Endodermal cell (in vitro differentiated cells): Measurements from ENCODE around the gene CCDC169. TPM values are rescaled to one million over a fixed set of nuclear protein-coding genes. Genes with fewer than 3 reads are reported as not detected.

Experiments used
- DNase-seq: peaks from one replicate; pipeline ENCODE4 v3.0.0-alpha.2; 2017
- H3K27ac ChIP-seq: 2 replicates; pipeline ENCODE4 v1.5.1; 2013; ENCODE audit warnings: mild to moderate bottlenecking, low read depth, low read length, moderate library complexity
- H3K27me3 ChIP-seq: 2 replicates; pipeline ENCODE4 v1.6.1; 2013; ENCODE audit warnings: mild to moderate bottlenecking, low read length, moderate library complexity; ENCODE audit not compliant: insufficient read depth, control insufficient read depth, poor library complexity, severe bottlenecking
- H3K36me3 ChIP-seq: 2 replicates; pipeline ENCODE4 v1.7.0; 2013; ENCODE audit warnings: mild to moderate bottlenecking, low read length, moderate library complexity; ENCODE audit not compliant: control insufficient read depth, insufficient read depth
- H3K4me1 ChIP-seq: one replicate; pipeline ENCODE4 v1.7.0; 2013; ENCODE audit warnings: low read length; ENCODE audit not compliant: control insufficient read depth, insufficient read depth
- H3K4me3 ChIP-seq: 2 replicates; pipeline ENCODE4 v1.5.1; 2013; ENCODE audit warnings: mild to moderate bottlenecking, low read length, moderate library complexity
- H3K9ac ChIP-seq: 2 replicates; pipeline ENCODE4 v1.6.1; 2013; ENCODE audit warnings: mild to moderate bottlenecking, low read length, moderate library complexity; ENCODE audit not compliant: poor library complexity, severe bottlenecking; ENCODE audit errors: extremely low read depth
- H3K9me3 ChIP-seq: 2 replicates; pipeline ENCODE4 v1.6.1; 2013; ENCODE audit warnings: mild to moderate bottlenecking, low read length, moderate library complexity; ENCODE audit not compliant: control insufficient read depth
- H3K27ac Mint-ChIP-seq: 2 replicates; pipeline ENCODE4 v1.8.0; 2020; ENCODE audit warnings: mixed read lengths
- H3K27me3 Mint-ChIP-seq: 2 replicates; pipeline ENCODE4 v1.8.0; 2021; ENCODE audit warnings: mild to moderate bottlenecking, mixed read lengths; ENCODE audit not compliant: insufficient read depth
- H3K36me3 Mint-ChIP-seq: 2 replicates; pipeline ENCODE4 v1.8.0; 2020; ENCODE audit warnings: low read depth, mixed read lengths
- H3K4me1 Mint-ChIP-seq: 2 replicates; pipeline ENCODE4 v1.8.0; 2020; ENCODE audit warnings: mixed read lengths
- H3K4me3 Mint-ChIP-seq: 2 replicates; pipeline ENCODE4 v1.8.0; 2020; ENCODE audit warnings: mild to moderate bottlenecking, moderate library complexity, mixed read lengths
- H3K9me3 Mint-ChIP-seq: 2 replicates; pipeline ENCODE4 v1.8.0; 2020; ENCODE audit warnings: mild to moderate bottlenecking, mixed read lengths
- CTCF ChIP-seq: fragments of 200-600 bp; sonication (generic); conservative IDR thresholded peaks from 2 replicates; pipeline ENCODE4 v1.5.0; 2021; ENCODE audit warnings: antibody characterized with exemption, mild to moderate bottlenecking
- WGBS, 2 experiments: methylation state at CpG; one replicate each; pipeline versions ENCODE4 v1.1.5 to v1.1.7; 2013; ENCODE audit warnings: missing lambda C conversion rate in 2 of 2, mixed read lengths in 1 of 2; ENCODE audit not compliant: insufficient coverage in 1 of 2, insufficient read length in 1 of 2; 5-methylcytosine and 5-hydroxymethylcytosine counted together
- total RNA-seq, 2 donors: library from RNA; stranded (reverse); fragmentation: NEBNext Ultra II Directional in 1 of 2; extraction: Animal tissue kit (Norgen Biotek cat#: 25700) in 1 of 2; gene quantifications; 2 replicates in 1 of 2; 3 replicates in 1 of 2; pipeline ENCODE4 v1.2.1, GENCODE V29; 2021

Gene CCDC169
- total RNA-seq, 2 donors from 2014 or later: 18.2 to 26.3 TPM

GRCh38 chr13:36251526-36251925 is 46.1 kb downstream of the CCDC169 start:
- no peak for TF ChIP-seq CTCF
- peaks cover 8% of the 10 kb centered on the region for H3K9me3 Mint-ChIP-seq
- H3K4me3 Mint-ChIP-seq: no peak overlapping the region
- H3K27ac Mint-ChIP-seq: no peak overlapping the region
- no peaks in the 10 kb centered on the region for H3K36me3 ChIP-seq
- peaks cover 14% of the 10 kb centered on the region for H3K9me3 ChIP-seq
- no peak overlapping the region for H3K9ac ChIP-seq
- H3K27me3 Mint-ChIP-seq: no peaks in the 10 kb centered on the region
- no peak for DNase-seq
- peaks cover 13% of the 10 kb centered on the region for H3K36me3 Mint-ChIP-seq
- H3K4me1 Mint-ChIP-seq: peaks cover 14% of the 10 kb centered on the region
- H3K27me3 ChIP-seq: no peaks in the 10 kb centered on the region
- H3K4me1 ChIP-seq: no peaks in the 10 kb centered on the region
- no peak overlapping the region for H3K4me3 ChIP-seq
- H3K27ac ChIP-seq: no peak overlapping the region

- Mint-ChIP-seq H3K4me3 (no peak overlapping the region), H3K4me1 (peaks cover 14% of the 10 kb centered on the region), H3K27me3 (no peaks in the 10 kb centered on the region), H3K27ac (no peak overlapping the region), H3K36me3 (peaks cover 17% of the 10 kb centered on the region), H3K9me3 (peaks cover 8% of the 10 kb centered on the region)
- Histone ChIP-seq H3K9ac (no peak overlapping the region), H3K4me3 (no peak overlapping the region), H3K27me3 (no peaks in the 10 kb centered on the region), H3K9me3 (peaks cover 19% of the 10 kb centered on the region), H3K27ac (no peak overlapping the region), H3K36me3 (no peaks in the 10 kb centered on the region), H3K4me1 (no peaks in the 10 kb centered on the region)
- no peak for TF ChIP-seq CTCF
- 91 to 92% methylated on average over 4 of the region's 4 CpGs for WGBS, 2 experiments
- DNase-seq: no peak
Observed at GRCh38 chr13:36251017-36251416, 46.6 kb downstream of the CCDC169 start.

GRCh38 chr13:36248700-36249099 is 48.9 kb downstream of the CCDC169 start:
- H3K27ac ChIP-seq: no peak overlapping the region
- DNase-seq: no peak
- peaks cover 21% of the 10 kb centered on the region for H3K9me3 ChIP-seq
- peaks cover 8% of the 10 kb centered on the region for H3K9me3 Mint-ChIP-seq
- H3K27me3 ChIP-seq: no peaks in the 10 kb centered on the region
- no peak overlapping the region for H3K4me3 ChIP-seq
- no peak overlapping the region for H3K27ac Mint-ChIP-seq
- H3K4me1 ChIP-seq: no peaks in the 10 kb centered on the region
- no peak overlapping the region for H3K9ac ChIP-seq
- peaks cover 14% of the 10 kb centered on the region for H3K4me1 Mint-ChIP-seq
- no peak overlapping the region for H3K4me3 Mint-ChIP-seq
- H3K36me3 ChIP-seq: no peaks in the 10 kb centered on the region
- no peak for TF ChIP-seq CTCF
- peaks cover 17% of the 10 kb centered on the region for H3K36me3 Mint-ChIP-seq
- H3K27me3 Mint-ChIP-seq: no peaks in the 10 kb centered on the region
